ENCODE measurements around the gene KCNIP1.

- TF ChIP-seq CTCF (IDR thresholded peaks at IDR 0.05 in 2 of 3, conservative IDR thresholded peaks at IDR 0.05 in 1 of 3; ENCODE audit: borderline replicate concordance in 1 of 3, insufficient read depth in 1 of 3, low read depth in 2 of 3, low read length in 2 of 3) (no peak), RAD21 (IDR thresholded peaks at IDR 0.05; ENCODE audit: low read depth) (no peak), CEBPB (IDR thresholded peaks at IDR 0.05; ENCODE audit: low read depth) (no peak), REST (IDR thresholded peaks at IDR 0.05; ENCODE audit: low read depth) (no peak), POLR2AphosphoS5 (IDR thresholded peaks at IDR 0.05; ENCODE audit: low read depth, low read length) (no peak), EZH2phosphoT487 (IDR thresholded peaks at IDR 0.05; ENCODE audit: borderline replicate concordance) (no peak), ATF3 (IDR thresholded peaks at IDR 0.05) (no peak), POLR2A (IDR thresholded peaks at IDR 0.05; ENCODE audit: borderline replicate concordance, extremely low read depth, insufficient read depth, insufficient read length) (no peak), JUND (IDR thresholded peaks at IDR 0.05) (no peak), ZNF274 (IDR thresholded peaks at IDR 0.05; ENCODE audit: low read depth, low read length) (no peak), YY1 (IDR thresholded peaks at IDR 0.05; ENCODE audit: extremely low read depth, insufficient replicate concordance, low read depth, low read length) (no peak), ZFX (IDR thresholded peaks at IDR 0.05) (no peak), ZBTB33 (IDR thresholded peaks at IDR 0.05; ENCODE audit: extremely low read depth, insufficient replicate concordance, low read length) (no peak), SIN3A (IDR thresholded peaks at IDR 0.05; ENCODE audit: low read depth) (no peak)
Observed at GRCh38 chr5:170537451-170538095, 33.8 kb downstream of the KCNIP1 start.
